HAP-1 (cell line): Measurements from ENCODE around the gene GFI1.

Experiments used
- DNase-seq, 2 experiments: peaks; one replicate each; pipeline ENCODE4 v3.0.0-alpha.2; 2016 to 2020; ENCODE audit warnings: low spot score in 2 of 2
- H3K27me3 ChIP-seq: fragments of 250-450 bp; sonication (Bioruptor Pico); 2 replicates; pipeline ENCODE4 v1.5.1; 2020; ENCODE audit warnings: low read depth, mild to moderate bottlenecking, moderate library complexity
- H3K36me3 ChIP-seq: fragments of 250-450 bp; sonication (Bioruptor Pico); replicated peaks from 2 replicates; pipeline ENCODE4 v1.5.1; 2020; ENCODE audit warnings: mild to moderate bottlenecking
- H3K4me1 ChIP-seq: fragments of 250-450 bp; sonication (Bioruptor Pico); 2 replicates; pipeline ENCODE4 v1.5.1; 2020; ENCODE audit warnings: mild to moderate bottlenecking
- H3K4me3 ChIP-seq: fragments of 250-450 bp; sonication (Bioruptor Pico); 2 replicates; pipeline ENCODE4 v1.5.1; 2020; ENCODE audit warnings: mild to moderate bottlenecking, moderate library complexity
- H3K9me3 ChIP-seq: fragments of 250-450 bp; sonication (Bioruptor Pico); 2 replicates; pipeline ENCODE4 v1.5.1; 2020; ENCODE audit warnings: mild to moderate bottlenecking, moderate library complexity
- in situ Hi-C: fragments of 300-500 bp; cut with MboI; formaldehyde crosslinking; loops from 3 replicates; pipeline ENCODE4 v1.14.3; 2020; ENCODE audit warnings: low sequenced_read_pairs, inconsistent platforms, mixed read lengths

The GFI1 gene

DNA sequence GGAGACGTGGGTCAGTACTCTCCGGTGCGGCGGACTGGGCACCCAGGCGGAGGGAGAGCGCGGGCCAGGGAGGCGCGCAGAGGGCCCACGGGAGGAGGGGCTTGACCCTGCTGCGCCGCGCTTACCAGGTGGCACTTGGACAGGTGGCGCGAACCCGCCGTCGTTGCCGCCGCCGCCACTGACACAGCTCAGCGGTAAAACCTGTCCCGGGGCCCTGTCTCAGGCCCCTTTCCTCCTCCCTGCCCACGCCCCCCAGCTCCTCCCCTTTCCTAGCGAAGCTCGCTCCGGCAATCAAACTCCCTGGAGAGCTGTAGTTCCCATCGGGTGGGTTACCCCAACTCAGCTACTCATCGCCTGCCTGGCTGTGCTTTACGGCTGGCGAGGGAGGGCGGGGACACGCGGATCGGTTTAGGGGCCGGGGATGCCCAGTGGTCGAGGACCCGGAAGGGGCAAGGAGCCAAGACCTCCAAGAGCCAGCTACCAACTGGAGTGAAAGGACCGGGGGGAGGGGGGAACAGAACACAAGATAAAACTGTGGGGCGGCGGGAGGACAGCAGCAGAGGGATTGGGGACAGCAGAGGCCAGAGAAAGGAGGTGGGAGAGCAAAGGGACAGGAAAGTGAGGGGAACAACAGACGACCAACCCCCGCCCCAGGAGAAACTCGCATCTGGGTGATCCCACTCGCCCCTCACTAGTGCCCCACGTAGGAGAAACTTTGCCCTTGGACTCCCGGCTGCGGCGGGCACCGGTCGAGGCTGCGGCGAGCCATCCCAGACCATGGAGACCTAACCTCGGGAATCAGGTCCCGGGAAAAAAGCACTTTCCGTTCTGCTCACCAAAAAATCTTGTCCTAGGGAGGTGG is 2.9 kb downstream of the GFI1 start:
- peaks cover 35% of the 10 kb centered on the region for H3K27me3 ChIP-seq
- peak in 1 of 2 experiments; percentile 66 for DNase-seq
- no peaks in the 10 kb centered on the region for H3K9me3 ChIP-seq
- in situ Hi-C loops = no loop called here
- H3K4me3 ChIP-seq = peak overlapping the region; percentile 50
- no peaks in the 10 kb centered on the region for H3K36me3 ChIP-seq
- H3K4me1 ChIP-seq = peaks cover 13% of the 10 kb centered on the region

GRCh38 chr1:92482665-92483609 is 3.8 kb downstream of the GFI1 start:
- Histone ChIP-seq H3K27me3 (peaks cover 28% of the 10 kb centered on the region), H3K4me3 (peak overlapping the region; percentile 50), H3K4me1 (peaks cover 13% of the 10 kb centered on the region), H3K36me3 (no peaks in the 10 kb centered on the region), H3K9me3 (no peaks in the 10 kb centered on the region)
- in situ Hi-C loops = no loop called here
- DNase-seq = peak in 1 of 2 experiments; percentile 22

- Histone ChIP-seq H3K36me3 (no peaks in the 10 kb centered on the region), H3K4me1 (peaks cover 13% of the 10 kb centered on the region), H3K4me3 (peak overlapping the region; percentile 50), H3K27me3 (peaks cover 25% of the 10 kb centered on the region), H3K9me3 (no peaks in the 10 kb centered on the region)
- no peak for DNase-seq
- in situ Hi-C loops = no loop called here
These were observed 4.6 kb downstream of the GFI1 start for GRCh38 chr1:92481971-92482664.

DNA sequence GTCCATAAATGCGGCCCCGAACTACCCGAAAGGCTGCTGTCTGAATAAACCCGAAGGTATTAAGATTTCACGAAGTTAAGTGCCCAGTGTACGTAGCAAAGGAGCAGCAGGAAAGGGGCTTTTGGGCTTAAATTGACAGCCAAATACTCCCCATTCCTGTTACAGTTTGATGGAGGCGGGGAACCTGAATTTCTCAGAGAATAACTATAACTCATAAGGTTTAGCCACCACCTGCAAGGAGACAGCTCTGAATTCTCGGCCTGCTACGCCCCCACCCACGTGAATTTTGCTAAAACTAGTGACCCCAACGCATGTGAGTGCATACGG is 5.2 kb downstream of the GFI1 start:
- Histone ChIP-seq H3K9me3 (no peaks in the 10 kb centered on the region), H3K36me3 (no peaks in the 10 kb centered on the region), H3K4me3 (no peak overlapping the region), H3K4me1 (peaks cover 13% of the 10 kb centered on the region), H3K27me3 (peaks cover 25% of the 10 kb centered on the region)
- in situ Hi-C loops = no loop called here
- no peak for DNase-seq

DNA sequence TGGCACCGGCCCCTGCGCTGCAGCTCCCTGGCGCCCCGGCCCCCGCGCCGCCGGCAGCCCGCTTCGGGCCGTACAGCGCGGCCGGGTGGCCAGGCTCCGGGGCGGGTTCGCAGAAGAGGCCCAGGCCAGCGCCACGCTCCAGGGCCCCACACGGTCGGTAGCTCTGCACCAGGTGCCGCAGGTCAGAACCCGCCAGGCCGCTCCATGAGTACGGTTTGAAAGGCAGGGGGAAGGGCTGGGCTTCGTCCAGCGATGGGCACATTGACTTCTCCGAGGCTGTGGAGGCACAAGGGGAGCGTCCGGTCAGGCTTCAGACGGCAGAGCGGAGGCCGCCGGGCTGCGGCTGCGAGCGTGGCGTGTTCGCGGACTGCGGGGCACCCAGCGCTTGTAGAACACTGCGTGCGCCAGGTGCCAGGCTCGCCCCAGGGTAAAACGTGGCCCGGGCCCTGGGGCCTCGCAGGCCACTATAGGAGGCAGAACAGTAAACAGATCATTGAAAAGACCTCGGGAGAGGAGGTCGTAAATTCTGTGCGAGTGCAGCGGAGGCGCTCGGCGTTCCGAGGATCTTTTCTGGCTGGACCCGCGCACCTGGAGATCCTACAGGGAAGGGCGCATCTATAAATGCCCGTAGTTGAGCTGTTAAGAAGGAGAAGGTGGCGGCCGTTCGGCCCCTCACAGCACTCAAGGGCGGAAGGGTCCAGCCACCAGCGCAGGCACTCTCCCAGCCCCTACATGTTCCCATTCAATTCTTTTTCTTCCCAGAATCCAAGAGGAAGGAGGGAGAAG is 5.7 kb downstream of the GFI1 start:
- DNase-seq = no peak
- peaks cover 13% of the 10 kb centered on the region for H3K4me1 ChIP-seq
- peaks cover 25% of the 10 kb centered on the region for H3K27me3 ChIP-seq
- no peak overlapping the region for H3K4me3 ChIP-seq
- in situ Hi-C loops = no loop called here
- no peaks in the 10 kb centered on the region for H3K36me3 ChIP-seq
- H3K9me3 ChIP-seq = no peaks in the 10 kb centered on the region

- H3K4me1 ChIP-seq = peaks cover 13% of the 10 kb centered on the region
- peaks cover 25% of the 10 kb centered on the region for H3K27me3 ChIP-seq
- no peaks in the 10 kb centered on the region for H3K9me3 ChIP-seq
- no peak for DNase-seq
- H3K36me3 ChIP-seq = no peaks in the 10 kb centered on the region
- in situ Hi-C loops = no loop called here
- H3K4me3 ChIP-seq = no peak overlapping the region
These were observed 6.4 kb downstream of the GFI1 start for GRCh38 chr1:92480200-92480812.

DNA sequence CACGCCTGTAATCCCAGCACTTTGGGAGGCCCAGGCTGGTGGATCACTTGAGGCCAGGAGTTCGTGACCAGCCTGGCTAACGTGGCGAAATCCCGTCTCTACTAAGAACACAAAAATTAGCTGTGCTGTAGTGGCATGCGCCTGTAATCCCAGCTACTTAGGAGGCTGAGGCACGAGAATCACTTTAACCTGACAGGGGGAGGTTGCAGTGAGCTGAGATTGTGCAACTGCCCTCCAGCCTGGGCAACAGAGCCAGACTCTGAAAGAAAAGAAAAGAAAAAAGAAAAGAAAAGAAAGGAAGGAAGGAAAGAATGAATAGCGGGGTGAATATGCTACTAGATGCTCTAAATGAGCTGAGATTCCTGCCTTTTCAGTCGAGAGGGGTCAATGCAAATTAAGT is 7.1 kb downstream of the GFI1 start:
- no peak for DNase-seq
- Histone ChIP-seq H3K27me3 (peaks cover 25% of the 10 kb centered on the region), H3K36me3 (no peaks in the 10 kb centered on the region), H3K4me1 (peaks cover 9% of the 10 kb centered on the region), H3K4me3 (no peak overlapping the region), H3K9me3 (no peaks in the 10 kb centered on the region)
- in situ Hi-C loops = no loop called here

DNA sequence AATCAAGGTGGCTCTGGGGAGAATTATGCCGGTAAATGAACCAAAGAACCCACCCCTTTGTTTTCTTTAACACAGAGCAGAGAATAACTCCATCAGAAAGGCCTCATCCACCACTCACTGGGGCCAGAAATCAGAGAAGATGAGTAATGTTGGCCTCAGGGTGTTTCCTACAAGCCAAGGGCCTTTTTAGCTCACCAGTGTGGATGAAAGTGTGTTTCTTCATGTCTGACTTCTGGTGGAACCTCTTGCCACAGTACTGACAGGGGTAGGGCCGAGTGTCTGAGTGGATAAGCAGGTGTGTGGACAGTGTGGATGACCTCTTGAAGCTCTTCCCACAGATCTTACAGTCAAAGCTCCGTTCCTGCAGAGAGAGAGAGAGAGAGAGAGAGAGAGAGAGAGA is 8.3 kb downstream of the GFI1 start:
- no peak for DNase-seq
- in situ Hi-C loops = no loop called here
- no peaks in the 10 kb centered on the region for H3K36me3 ChIP-seq
- peaks cover 13% of the 10 kb centered on the region for H3K27me3 ChIP-seq
- peaks cover 5% of the 10 kb centered on the region; the same call in 1 of the 2 replicates for H3K4me1 ChIP-seq
- no peak overlapping the region for H3K4me3 ChIP-seq
- no peaks in the 10 kb centered on the region for H3K9me3 ChIP-seq

- Histone ChIP-seq H3K9me3 (no peaks in the 10 kb centered on the region), H3K27me3 (no peaks in the 10 kb centered on the region), H3K36me3 (no peaks in the 10 kb centered on the region), H3K4me3 (no peak overlapping the region), H3K4me1 (no peaks in the 10 kb centered on the region)
- DNase-seq = no peak
- in situ Hi-C loops = no loop called here
These were observed 10.6 kb downstream of the GFI1 start for GRCh38 chr1:92476071-92476631.

DNA sequence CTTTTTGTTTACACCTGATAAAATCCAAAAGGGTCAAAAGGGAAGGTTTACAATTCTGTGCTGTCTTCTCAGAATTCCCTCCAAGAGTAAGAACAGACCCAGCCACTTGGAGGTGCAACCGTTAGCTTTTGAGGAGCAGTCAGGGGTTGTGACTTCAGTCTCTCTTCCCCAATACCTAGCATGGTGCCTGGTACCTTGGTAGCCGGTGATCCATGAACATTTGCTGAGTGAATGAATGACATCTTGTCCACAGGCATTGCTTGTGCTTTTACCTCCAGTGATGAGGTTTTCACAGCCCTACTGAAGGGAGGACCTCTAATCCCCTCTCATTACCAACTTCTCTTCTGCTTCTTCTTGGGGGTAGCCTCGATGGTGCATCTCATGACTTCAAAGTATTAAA is 11.7 kb downstream of the GFI1 start:
- Histone ChIP-seq H3K36me3 (no peaks in the 10 kb centered on the region), H3K4me3 (no peak overlapping the region), H3K9me3 (no peaks in the 10 kb centered on the region), H3K4me1 (no peaks in the 10 kb centered on the region), H3K27me3 (no peaks in the 10 kb centered on the region)
- in situ Hi-C loops = no loop called here
- DNase-seq = no peak

- H3K27me3 ChIP-seq = no peaks in the 10 kb centered on the region
- H3K36me3 ChIP-seq = no peaks in the 10 kb centered on the region
- H3K9me3 ChIP-seq = no peaks in the 10 kb centered on the region
- H3K4me3 ChIP-seq = no peak overlapping the region
- DNase-seq = no peak
- in situ Hi-C loops = no loop called here
- no peaks in the 10 kb centered on the region for H3K4me1 ChIP-seq
These were observed 12.8 kb downstream of the GFI1 start for GRCh38 chr1:92473781-92474495.

GRCh38 chr1:92470216-92470615 is 16.5 kb downstream of the GFI1 start:
- Histone ChIP-seq H3K4me1 (no peaks in the 10 kb centered on the region), H3K4me3 (no peak overlapping the region), H3K9me3 (no peaks in the 10 kb centered on the region), H3K36me3 (no peaks in the 10 kb centered on the region), H3K27me3 (no peaks in the 10 kb centered on the region)
- no peak for DNase-seq
- in situ Hi-C loops = no loop called here
